IPS-20b (cell line): Measurements from ENCODE around the gene TRIM49.
"Not testable (repeated sequence)": the region's sequence is repeated elsewhere in the genome, so short reads cannot be mapped to it uniquely, and the experiment has no call there.

Source experiments
- H3K27ac ChIP-seq: one replicate; pipeline ENCODE4 v1.5.1; 2013; ENCODE audit warnings: low read length
- H3K27me3 ChIP-seq: 2 replicates; pipeline ENCODE4 v1.6.1; 2013; ENCODE audit warnings: mild to moderate bottlenecking, low read length, inconsistent platforms; ENCODE audit not compliant: insufficient read depth
- H3K36me3 ChIP-seq: 2 replicates; pipeline ENCODE4 v1.6.1; 2013; ENCODE audit warnings: low read depth, mild to moderate bottlenecking, inconsistent platforms, low read length, moderate library complexity; ENCODE audit not compliant: insufficient read depth
- H3K4me1 ChIP-seq: 2 replicates; pipeline ENCODE4 v1.6.1; 2013; ENCODE audit warnings: mild to moderate bottlenecking, control low read depth, inconsistent platforms, low read length, moderate library complexity; ENCODE audit not compliant: insufficient read depth
- H3K4me3 ChIP-seq: 2 replicates; pipeline ENCODE4 v1.5.1; 2013; ENCODE audit warnings: mild to moderate bottlenecking, low read length, inconsistent platforms
- H3K9ac ChIP-seq: 2 replicates; pipeline ENCODE4 v1.6.1; 2013; ENCODE audit warnings: low read depth, mild to moderate bottlenecking, inconsistent platforms, low read length, moderate library complexity
- H3K9me3 ChIP-seq: 2 replicates; pipeline ENCODE4 v1.6.1; 2013; ENCODE audit warnings: mild to moderate bottlenecking, low read depth, low read length, inconsistent platforms; ENCODE audit not compliant: insufficient read depth

The TRIM49 gene, protein sequence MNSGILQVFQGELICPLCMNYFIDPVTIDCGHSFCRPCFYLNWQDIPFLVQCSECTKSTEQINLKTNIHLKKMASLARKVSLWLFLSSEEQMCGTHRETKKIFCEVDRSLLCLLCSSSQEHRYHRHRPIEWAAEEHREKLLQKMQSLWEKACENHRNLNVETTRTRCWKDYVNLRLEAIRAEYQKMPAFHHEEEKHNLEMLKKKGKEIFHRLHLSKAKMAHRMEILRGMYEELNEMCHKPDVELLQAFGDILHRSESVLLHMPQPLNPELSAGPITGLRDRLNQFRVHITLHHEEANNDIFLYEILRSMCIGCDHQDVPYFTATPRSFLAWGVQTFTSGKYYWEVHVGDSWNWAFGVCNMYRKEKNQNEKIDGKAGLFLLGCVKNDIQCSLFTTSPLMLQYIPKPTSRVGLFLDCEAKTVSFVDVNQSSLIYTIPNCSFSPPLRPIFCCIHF

DNA sequence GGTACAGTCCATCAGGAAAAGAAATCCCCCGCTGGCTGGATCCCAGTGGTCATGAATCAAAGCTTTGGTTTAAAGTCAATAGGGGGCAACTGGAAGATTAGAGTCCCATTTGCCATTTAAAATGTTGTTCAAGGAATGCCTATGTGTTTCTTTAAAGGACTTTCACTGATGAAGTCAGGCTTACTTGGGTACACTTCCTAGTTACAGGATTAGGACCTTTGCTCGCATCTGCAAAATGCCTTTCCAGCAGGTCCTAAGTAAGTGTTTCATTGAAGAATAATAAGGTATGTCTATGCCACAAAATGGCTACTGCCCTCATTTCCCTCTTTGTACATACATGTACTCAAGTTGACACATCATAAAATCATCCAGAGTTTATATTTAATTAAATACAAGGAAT lies at the start of gene TRIM49:
TRIM49 (minus strand) TSS at position 101 of the 400 bp plus-strand sequence. CDS start 4,106 bp downstream, outside the sequence.
- H3K9me3 ChIP-seq, H3K27ac ChIP-seq, H3K27me3 ChIP-seq, H3K9ac ChIP-seq, H3K36me3 ChIP-seq, H3K4me3 ChIP-seq, H3K4me1 ChIP-seq: not testable (repeated sequence)

DNA sequence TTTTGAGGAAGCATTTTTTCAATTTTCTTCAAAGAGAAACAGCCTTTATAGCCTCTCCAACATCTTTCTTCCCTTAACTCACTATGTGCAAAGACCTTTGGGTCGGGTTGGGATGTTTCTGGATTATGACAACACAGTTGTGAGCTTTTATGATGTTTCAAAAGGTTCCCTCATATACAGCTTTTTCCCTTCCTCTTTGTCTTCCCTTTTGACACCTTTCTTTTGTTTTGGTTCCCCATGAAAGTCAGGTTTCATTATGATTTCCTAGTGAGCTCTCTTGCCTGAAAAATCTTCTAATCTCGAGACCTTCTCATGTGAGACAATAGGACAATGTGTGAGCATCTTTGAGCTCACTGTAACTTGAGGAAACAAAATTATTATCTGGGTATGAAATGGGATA lies 18.3 kb upstream of the TRIM49 start:
- not testable (repeated sequence) for H3K4me1 ChIP-seq, H3K27me3 ChIP-seq, H3K4me3 ChIP-seq, H3K9ac ChIP-seq, H3K27ac ChIP-seq, H3K36me3 ChIP-seq, H3K9me3 ChIP-seq

DNA sequence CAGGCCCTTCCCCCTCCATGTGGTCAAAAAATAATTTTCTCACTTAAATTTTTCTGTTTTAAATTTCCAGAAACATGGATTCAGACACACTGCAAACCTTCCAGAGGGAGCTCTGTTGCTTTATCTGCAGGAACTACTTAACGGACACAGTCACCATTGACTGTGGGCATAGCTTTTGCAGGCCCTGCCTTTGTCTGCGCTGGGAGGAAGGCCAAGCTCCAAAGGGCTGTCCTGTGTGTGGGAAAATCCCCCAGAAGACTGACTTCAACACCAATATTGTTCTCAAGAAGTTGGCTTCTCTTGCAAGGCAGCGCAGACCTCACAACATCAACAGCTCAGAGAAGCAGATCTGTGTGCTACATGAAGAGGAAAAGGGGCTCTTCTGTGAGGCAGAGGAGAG lies 11.6 kb upstream of the TRIM49 start:
- not testable (repeated sequence) for H3K4me3 ChIP-seq, H3K9ac ChIP-seq, H3K27ac ChIP-seq, H3K9me3 ChIP-seq, H3K27me3 ChIP-seq, H3K4me1 ChIP-seq, H3K36me3 ChIP-seq

DNA sequence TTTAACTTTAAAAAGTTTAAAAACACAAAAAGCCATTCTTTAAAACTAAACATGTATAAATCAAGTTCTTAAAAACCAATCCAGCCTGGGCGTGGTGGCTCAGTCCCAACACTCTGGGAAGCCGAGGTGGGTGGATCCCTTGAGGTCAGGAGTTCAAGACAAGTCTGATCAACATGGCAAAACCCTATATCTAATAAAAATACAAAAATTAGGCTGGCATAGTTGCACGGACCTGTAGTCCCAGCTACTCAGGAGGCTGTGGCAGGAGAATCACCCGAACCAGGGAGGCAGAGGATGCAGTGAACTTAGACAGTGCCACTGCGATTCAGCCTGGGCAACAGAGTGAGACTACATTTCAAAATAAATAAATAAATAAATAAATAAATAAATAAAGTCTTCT lies 5.2 kb upstream of the TRIM49 start:
- not testable (repeated sequence) for H3K27me3 ChIP-seq, H3K4me1 ChIP-seq, H3K9me3 ChIP-seq, H3K36me3 ChIP-seq, H3K4me3 ChIP-seq, H3K27ac ChIP-seq, H3K9ac ChIP-seq

DNA sequence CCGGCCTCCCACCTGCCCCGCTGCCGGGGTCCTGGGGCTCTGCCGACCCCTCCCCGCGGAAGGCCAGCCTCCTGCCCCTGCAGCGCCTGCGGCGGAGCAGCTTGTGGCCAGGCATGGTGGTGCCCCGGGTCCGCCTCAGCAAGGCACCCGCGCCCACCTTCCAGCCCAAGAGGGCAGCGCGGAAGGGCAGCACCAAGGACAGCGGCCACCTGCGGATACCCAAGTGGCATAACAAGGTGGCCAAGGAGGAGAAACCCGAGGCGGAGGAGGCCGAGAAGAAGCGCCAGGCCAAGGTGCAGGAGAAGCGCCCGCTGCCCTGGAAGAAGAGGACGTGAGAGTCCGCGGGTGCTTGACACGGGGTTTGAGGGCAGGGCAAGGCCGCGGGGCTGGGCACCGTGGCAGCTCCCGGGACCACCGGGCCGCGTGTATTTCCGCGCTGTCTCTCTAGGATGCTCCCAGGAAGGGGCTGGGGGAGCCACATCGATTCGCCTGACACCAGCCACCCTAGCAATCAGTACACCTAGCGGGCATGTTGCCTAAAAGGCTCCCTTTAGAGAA lies 20.8 kb downstream of the TRIM49 start:
- H3K9ac ChIP-seq, H3K27me3 ChIP-seq, H3K4me1 ChIP-seq, H3K27ac ChIP-seq, H3K9me3 ChIP-seq, H3K36me3 ChIP-seq, H3K4me3 ChIP-seq: not testable (repeated sequence)

DNA sequence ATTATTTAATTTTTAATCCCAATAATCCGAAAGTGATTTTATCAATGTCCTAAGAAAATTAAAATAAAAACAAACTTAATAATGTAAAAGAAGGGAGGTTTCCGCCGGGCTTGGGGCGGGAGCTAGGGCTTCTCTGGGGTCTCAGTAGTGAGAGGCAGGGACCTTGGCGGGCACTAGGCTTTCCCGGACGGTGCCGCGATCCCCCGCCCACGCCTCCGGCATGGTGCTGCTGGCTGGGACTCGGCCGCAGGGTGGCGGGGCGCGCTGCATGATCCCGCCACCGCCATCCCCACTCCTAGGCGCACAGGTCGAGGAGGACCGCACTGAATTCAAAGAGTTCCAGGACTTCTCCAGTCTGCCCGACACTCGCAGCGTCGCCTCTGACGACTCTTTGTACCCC lies 22.6 kb downstream of the TRIM49 start:
- not testable (repeated sequence) for H3K36me3 ChIP-seq, H3K4me1 ChIP-seq, H3K4me3 ChIP-seq, H3K9ac ChIP-seq, H3K27me3 ChIP-seq, H3K9me3 ChIP-seq, H3K27ac ChIP-seq

DNA sequence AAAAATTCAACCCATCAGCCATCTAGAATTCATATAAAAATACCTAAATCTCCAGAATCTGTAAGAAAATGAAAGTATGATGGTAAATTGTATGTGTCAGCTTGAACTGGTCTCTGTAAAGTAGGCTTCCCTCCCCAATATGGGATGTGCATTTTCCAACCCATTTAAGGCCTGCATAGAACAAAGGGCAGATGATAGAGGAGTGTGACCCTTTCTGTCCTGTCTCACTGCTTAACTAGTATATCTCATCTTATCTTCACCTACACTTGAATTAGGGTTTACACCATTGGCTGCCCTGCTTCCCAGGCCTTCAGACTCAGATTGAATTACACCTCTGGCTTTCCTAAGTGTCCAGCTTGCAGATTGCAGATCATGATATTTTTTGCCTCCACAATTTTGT lies 57.6 kb downstream of the TRIM49 start:
- not testable (repeated sequence) for H3K27ac ChIP-seq, H3K9me3 ChIP-seq, H3K9ac ChIP-seq, H3K27me3 ChIP-seq, H3K36me3 ChIP-seq, H3K4me3 ChIP-seq, H3K4me1 ChIP-seq
